ENCODE results near the gene RFC4. TPM values are rescaled to one million over a fixed set of nuclear protein-coding genes. Genes with fewer than 3 reads are reported as not detected.

Gene RFC4
- total and polyA plus RNA-seq, 2 of the 4 experiments (the other 2 are of a cell fraction), result 19.5 to 27.9 TPM

DNA sequence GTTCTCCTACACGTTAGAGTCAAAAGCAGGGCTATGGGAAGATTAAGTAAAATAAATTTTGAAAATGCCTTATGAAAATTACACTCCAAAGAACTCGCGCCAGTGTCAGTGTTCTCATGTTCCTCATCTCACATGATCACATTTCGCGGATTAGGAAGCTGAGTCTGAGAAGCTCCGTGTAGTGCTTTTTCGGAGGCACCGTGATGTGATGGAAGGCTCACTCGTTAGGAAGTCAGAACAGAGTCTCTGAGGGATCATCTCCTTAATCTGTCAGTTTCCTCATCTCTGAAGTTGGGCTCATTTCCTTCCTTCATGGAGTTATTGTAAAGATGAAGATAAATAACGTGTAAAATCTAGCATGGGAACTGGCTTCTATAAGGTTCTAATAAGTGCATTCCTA, 39.5 kb upstream of the RFC4 start:
- Histone ChIP-seq H3K79me1 (ENCODE audit: low read depth in 1 of 2, low read length in 2 of 2) (no peaks in the 10 kb centered on the region), H3K9ac (ENCODE audit: low read depth, low read length) (no peak overlapping the region), H4K91ac (ENCODE audit: insufficient read depth, low read depth, low read length) (no peak overlapping the region), H3K4me1 (ENCODE audit: control insufficient read depth, insufficient read depth, low read length) (no peaks in the 10 kb centered on the region), H3K4me3 (ENCODE audit: insufficient read depth, low read depth, low read length) (no peak overlapping the region), H3K36me3 (ENCODE audit: control insufficient read depth, insufficient read depth, low read length) (no peaks in the 10 kb centered on the region), H2BK20ac (ENCODE audit: low read depth, low read length) (no peak overlapping the region), H2BK120ac (ENCODE audit: low read depth, low read length) (no peak overlapping the region), H4K8ac (ENCODE audit: low read depth in 2 of 2, low read length in 2 of 2) (no peak overlapping the region), H3K27me3 (ENCODE audit: control insufficient read depth, insufficient read depth, low read length) (peaks cover 33% of the 10 kb centered on the region), H2AFZ (replicated peaks; ENCODE audit: low read length, poor library complexity) (no peak overlapping the region), H3K56ac (ENCODE audit: extremely low read depth, insufficient read depth, low read length) (no peak overlapping the region), H2BK5ac (ENCODE audit: low read depth, low read length, poor library complexity, severe bottlenecking) (no peak overlapping the region), H3K4ac (ENCODE audit: low read depth, low read length) (no peak overlapping the region), H3K9me3 (ENCODE audit: control insufficient read depth, insufficient read depth, low read length) (no peaks in the 10 kb centered on the region), H4K20me1 (ENCODE audit: insufficient read depth, low read length) (no peaks in the 10 kb centered on the region), H2AK5ac (ENCODE audit: low read depth, low read length) (no peak overlapping the region), H2AK9ac (replicated peaks; ENCODE audit: low read depth, low read length, poor library complexity) (no peak overlapping the region), H3K23ac (ENCODE audit: low read depth, low read length) (no peak overlapping the region), H3K4me2 (ENCODE audit: low read depth, low read length) (no peak overlapping the region), H3K18ac (ENCODE audit: low read depth, low read length) (no peak overlapping the region), H4K5ac (ENCODE audit: low read depth, low read length) (no peak overlapping the region), H2BK15ac (ENCODE audit: low read depth, low read length) (no peak overlapping the region), H3K9me1 (ENCODE audit: insufficient read depth, low read length) (no peaks in the 10 kb centered on the region), H3K27ac (ENCODE audit: insufficient read depth, low read length) (no peak overlapping the region), H3K14ac (replicated peaks; ENCODE audit: low read depth, low read length) (no peak overlapping the region)
- intact Hi-C loops (cut with micrococcal nuclease) (loop anchor here (5.0 to 10.0 kb wide), 4 partner anchors 267 to 859 kb away; partner anchors contain the start of genes RTP2 and SST), dilution Hi-C loops (cut with HindIII; ENCODE audit: low sequenced_read_pairs, unreplicated experiment) (no loop called here), in situ Hi-C loops (cut with MboI; ENCODE audit: low sequenced_read_pairs) (loop anchor here (10.0 kb wide), 1 partner anchor 319 kb away; no protein-coding TSS in a partner anchor)
- no peak for DNase-seq
- WGBS, 2 experiments (ENCODE audit: extremely low coverage in 2 of 2, insufficient read length in 1 of 2), result 100% methylated on average over 2 of the region's 10 CpGs; no CpG with 5 or more reads in 1 of the 2 experiments
- ChIA-PET POLR2A (ENCODE audit: unreplicated experiment) (no interaction called here), CTCF (interaction anchor here (1.6 kb wide), 1 partner anchor 24 kb away, joined by 3 read pairs; no protein-coding TSS in a partner anchor)
- no peak for ATAC-seq (ENCODE audit: low read depth)
- TF ChIP-seq FOS (IDR thresholded peaks at IDR 0.05; ENCODE audit: low read depth, low read length) (no peak), BHLHE40 (IDR thresholded peaks at IDR 0.05; ENCODE audit: low read depth, low read length) (no peak), NFE2L2 (IDR thresholded peaks at IDR 0.05; ENCODE audit: low read depth, low read length) (no peak), POLR2A (IDR thresholded peaks at IDR 0.05; ENCODE audit: low read depth, low read length) (no peak), RAD21 (IDR thresholded peaks at IDR 0.05; ENCODE audit: low read length) (no peak), MAZ (IDR thresholded peaks at IDR 0.05; ENCODE audit: borderline replicate concordance, low read depth, low read length) (no peak), SMC3 (IDR thresholded peaks at IDR 0.05; ENCODE audit: low read depth, low read length) (no peak), MAFK (IDR thresholded peaks at IDR 0.05; ENCODE audit: low read depth, low read length) (no peak), CHD1 (IDR thresholded peaks at IDR 0.05; ENCODE audit: low read depth, low read length) (no peak), RFX5 (IDR thresholded peaks at IDR 0.05; ENCODE audit: low read depth, low read length) (no peak), USF2 (IDR thresholded peaks at IDR 0.05; ENCODE audit: low read depth, low read length) (no peak), RCOR1 (IDR thresholded peaks at IDR 0.05; ENCODE audit: insufficient replicate concordance, low read length) (no peak), MXI1 (IDR thresholded peaks at IDR 0.05; ENCODE audit: borderline replicate concordance, low read depth, low read length) (no peak), CEBPB (IDR thresholded peaks at IDR 0.05; ENCODE audit: low read depth, low read length) (no peak)
- no TSS peak for BruUV-seq (replicated peaks)
